Brain microvascular endothelial cell (primary cell): ENCODE data around the gene SUPT6H.

Experiments
- DNase-seq: peaks from one replicate; pipeline ENCODE4 v3.0.0-alpha.2; 2020
- H3K27ac ChIP-seq: fragments of 250-450 bp; sonication (Bioruptor Pico); 2 replicates; pipeline ENCODE4 v1.5.1; 2020; ENCODE audit warnings: mild to moderate bottlenecking, moderate library complexity
- H3K27me3 ChIP-seq: fragments of 250-450 bp; sonication (Bioruptor Pico); replicated peaks from 2 replicates; pipeline ENCODE4 v1.5.1; 2020; ENCODE audit warnings: mild to moderate bottlenecking
- H3K36me3 ChIP-seq: fragments of 250-450 bp; sonication (Bioruptor Pico); replicated peaks from 2 replicates; pipeline ENCODE4 v1.5.1; 2020; ENCODE audit warnings: mild to moderate bottlenecking
- H3K4me3 ChIP-seq: 2 replicates; pipeline ENCODE4 v1.5.1; 2011; ENCODE audit warnings: low read depth, mild to moderate bottlenecking, control low read depth, low read length, moderate library complexity
- CTCF ChIP-seq: IDR thresholded peaks from 2 replicates; pipeline ENCODE4 v1.5.1; 2011; ENCODE audit warnings: low read depth, mild to moderate bottlenecking, moderate library complexity, low read length, control low read depth, inconsistent platforms; ENCODE audit errors: missing control alignments
- in situ Hi-C: cut with HindIII; loops from 2 replicates; pipeline ENCODE4 v1.10.0; 2017; ENCODE audit warnings: low sequenced_read_pairs, low pct_ligation_motif_present

The SUPT6H gene

GRCh38 chr17:28737770-28738679 is 76.0 kb downstream of the SUPT6H start:
- in situ Hi-C loops = no loop called here
- H3K27me3 ChIP-seq = no peaks in the 10 kb centered on the region
- DNase-seq = no peak
- no peak for TF ChIP-seq CTCF
- no peak overlapping the region for H3K4me3 ChIP-seq
- H3K36me3 ChIP-seq = no peaks in the 10 kb centered on the region
- H3K27ac ChIP-seq = no peak overlapping the region

- Histone ChIP-seq H3K36me3 (no peaks in the 10 kb centered on the region), H3K27me3 (no peaks in the 10 kb centered on the region), H3K4me3 (no peak overlapping the region), H3K27ac (no peak overlapping the region)
- in situ Hi-C loops = no loop called here
- DNase-seq = no peak
- no peak for TF ChIP-seq CTCF
Measured at GRCh38 chr17:28738680-28739384, 76.8 kb downstream of the SUPT6H start.

GRCh38 chr17:28740406-28741357 is 78.7 kb downstream of the SUPT6H start:
- H3K36me3 ChIP-seq = no peaks in the 10 kb centered on the region
- in situ Hi-C loops = no loop called here
- DNase-seq = no peak
- H3K27ac ChIP-seq = no peak overlapping the region
- TF ChIP-seq CTCF = no peak
- no peaks in the 10 kb centered on the region for H3K27me3 ChIP-seq
- no peak overlapping the region for H3K4me3 ChIP-seq

- DNase-seq = no peak
- TF ChIP-seq CTCF = no peak
- peaks cover 7% of the 10 kb centered on the region for H3K36me3 ChIP-seq
- in situ Hi-C loops = no loop called here
- H3K27ac ChIP-seq = no peak overlapping the region
- no peak overlapping the region for H3K4me3 ChIP-seq
- H3K27me3 ChIP-seq = no peaks in the 10 kb centered on the region
Measured at GRCh38 chr17:28741358-28742349, 79.6 kb downstream of the SUPT6H start.
